Stimulated activated CD4-positive, alpha-beta T cell treated with anti-CD3 and anti-CD28 coated beads, Interleukin-2, amount 100 ng/mL, for 4 hours (primary cell): ENCODE results near the gene FKBP5.
"Not testable (repeated sequence)": the region's sequence is repeated elsewhere in the genome, so short reads cannot be mapped to it uniquely, and the experiment has no call there.

Experiments used
- DNase-seq: peaks from one replicate; pipeline ENCODE4 v3.0.0-alpha.2; 2020; ENCODE audit warnings: low read depth

FKBP5 gene

GRCh38 chr6:35583893-35584688 is 104.6 kb downstream of the FKBP5 start:
- peak; percentile 69 for DNase-seq

DNA sequence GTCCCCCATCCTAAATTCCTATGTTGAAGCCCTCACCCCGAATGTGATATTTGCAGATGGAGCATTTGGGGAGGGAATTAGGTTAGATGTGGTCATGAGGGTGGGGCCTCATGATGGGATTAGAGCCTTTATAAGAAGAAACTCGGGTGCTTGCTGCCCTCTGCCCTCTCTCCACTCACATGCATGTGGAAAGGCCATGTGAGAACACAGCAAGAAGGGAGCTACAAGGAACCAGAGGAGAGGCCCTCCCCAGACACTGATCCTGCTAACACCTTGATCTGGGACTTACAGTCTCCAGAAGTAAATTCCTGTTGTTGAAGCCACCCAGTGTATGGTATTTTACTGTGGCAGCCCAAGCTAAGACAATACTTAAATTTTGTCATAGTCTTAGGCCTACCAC is 106.4 kb downstream of the FKBP5 start:
- no peak for DNase-seq

DNA sequence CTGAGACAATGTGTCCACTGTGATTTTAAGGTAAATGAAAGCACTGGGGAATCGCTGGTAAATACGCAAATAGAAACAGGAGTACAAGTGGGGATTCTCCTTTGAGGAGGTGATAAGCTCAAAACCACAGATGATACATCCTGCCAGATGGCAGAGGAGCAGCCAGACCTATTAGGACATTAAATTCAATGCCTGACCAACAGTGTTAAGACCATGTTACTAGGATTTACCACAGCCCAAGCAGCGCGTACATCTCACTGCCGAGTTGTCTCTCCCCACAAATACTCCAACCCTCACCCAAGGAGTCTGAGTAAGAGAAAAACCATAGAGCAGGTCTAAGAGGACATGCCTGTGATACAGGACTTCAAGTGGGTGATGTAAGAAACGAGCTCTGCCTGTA is 107.1 kb downstream of the FKBP5 start:
- no peak for DNase-seq

DNA sequence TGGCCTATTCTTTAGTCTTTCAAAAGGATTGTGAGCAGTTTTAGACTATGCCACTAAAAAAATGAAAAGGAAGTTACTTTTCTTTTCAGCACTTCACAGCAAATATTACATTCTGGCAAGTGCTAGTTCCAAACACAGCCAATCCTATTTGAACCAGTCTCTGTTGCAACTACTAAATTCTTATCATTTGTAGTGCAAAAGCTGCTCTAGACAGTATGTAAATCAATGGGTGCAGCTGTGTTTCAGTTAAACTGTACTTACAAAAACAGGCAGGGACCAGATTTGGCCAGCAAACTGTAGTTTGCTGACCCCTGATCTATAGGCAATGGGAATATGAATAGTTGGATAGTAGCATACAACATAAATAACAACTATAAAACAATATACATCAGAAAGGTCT is 107.9 kb downstream of the FKBP5 start:
- no peak for DNase-seq

DNA sequence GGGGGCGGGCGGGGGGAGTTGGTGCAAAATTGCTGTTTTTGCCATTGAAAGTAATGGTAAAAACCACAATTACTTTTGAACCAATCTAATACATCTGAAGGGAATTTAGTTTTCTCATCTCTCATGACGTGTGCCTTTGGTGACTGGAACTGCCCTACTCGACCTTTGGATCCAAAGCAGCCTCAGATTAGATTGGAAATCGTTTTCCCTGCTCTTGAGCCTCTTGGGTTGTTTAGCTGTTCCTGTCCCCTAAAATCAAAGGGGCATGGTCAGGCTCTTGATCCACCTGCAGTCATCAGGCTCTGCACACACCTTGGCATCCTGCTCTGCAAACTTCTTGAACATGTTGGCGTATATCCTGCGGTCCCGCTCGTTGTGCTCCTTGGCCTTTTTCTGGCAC is 112.0 kb downstream of the FKBP5 start:
- DNase-seq, result no peak

DNA sequence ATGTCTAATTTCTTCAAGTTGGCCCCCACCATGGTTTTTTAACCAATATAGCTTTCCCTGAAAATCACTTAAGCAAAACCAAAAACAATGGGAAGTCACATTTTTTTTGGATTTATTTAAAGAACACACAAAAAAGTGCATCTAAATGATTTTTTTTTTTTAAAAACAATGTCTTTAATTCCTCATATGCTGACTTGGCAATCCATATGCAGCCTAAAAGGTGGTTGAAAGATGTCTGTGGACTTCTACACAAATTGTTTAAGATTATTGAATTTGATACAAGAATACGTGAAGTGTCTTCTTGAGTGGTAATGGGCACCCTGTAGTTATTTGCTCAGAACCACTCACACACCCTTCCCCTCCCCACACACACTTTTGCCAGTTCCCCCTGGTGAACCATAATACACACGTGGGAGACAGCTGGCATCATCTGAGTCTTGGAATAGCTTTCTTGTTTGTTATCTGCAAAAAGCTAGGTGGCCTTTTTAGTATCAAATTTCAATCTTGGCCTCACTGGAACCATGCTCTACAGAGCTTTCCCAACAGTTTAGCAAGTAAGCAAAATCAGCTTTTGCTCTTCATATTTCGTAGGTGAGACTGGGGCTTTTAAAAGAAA is 115.1 kb downstream of the FKBP5 start:
- DNase-seq, result no peak

- not testable (repeated sequence) for DNase-seq
These were observed 117.8 kb downstream of the FKBP5 start for GRCh38 chr6:35570885-35571330.

- no peak for DNase-seq
These were observed 119.7 kb downstream of the FKBP5 start for GRCh38 chr6:35569011-35569461.

DNA sequence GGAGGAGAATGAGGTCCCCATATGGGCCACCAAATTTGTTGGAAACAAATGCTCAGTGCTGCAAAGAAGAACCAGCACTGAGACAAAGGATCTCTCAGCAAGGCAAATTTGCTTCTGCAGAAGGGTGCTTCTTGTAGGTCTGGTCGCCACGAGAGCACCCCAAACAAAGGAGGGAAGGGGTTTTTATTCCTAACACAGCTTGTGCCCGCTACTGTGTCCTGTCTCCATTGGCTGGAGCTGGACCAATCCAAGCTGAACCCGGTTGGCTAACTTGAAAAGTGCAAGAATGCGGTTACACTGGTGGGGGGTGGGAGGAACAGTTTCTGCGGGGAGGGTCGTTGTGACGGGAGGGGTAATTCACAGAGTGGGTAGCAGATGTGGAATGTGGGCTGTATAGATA is 121.9 kb downstream of the FKBP5 start:
- no peak for DNase-seq

GRCh38 chr6:35564733-35565132 is 124.0 kb downstream of the FKBP5 start:
- no peak for DNase-seq

DNA sequence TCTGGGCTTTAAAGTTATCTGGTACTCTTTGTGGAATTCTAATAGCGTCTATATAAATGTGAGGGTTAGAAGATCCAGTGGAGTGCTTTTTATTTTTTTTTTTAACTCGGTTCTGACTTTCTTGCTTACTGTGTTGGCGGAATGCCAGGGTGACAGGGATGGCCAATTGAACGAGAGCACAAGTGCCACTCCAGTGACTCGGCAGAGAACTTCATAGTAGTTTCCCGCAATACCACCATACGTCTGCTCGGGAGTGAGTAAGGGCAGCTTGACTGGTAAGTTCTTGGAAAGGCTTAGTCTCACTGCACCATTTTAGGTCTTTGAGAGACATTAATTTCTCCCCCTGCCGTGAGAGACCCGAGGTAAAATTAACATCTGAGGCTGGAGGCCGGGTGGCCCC is 126.7 kb downstream of the FKBP5 start:
- no peak for DNase-seq

- no peak for DNase-seq
These were observed 127.6 kb downstream of the FKBP5 start for GRCh38 chr6:35561113-35561512.

GRCh38 chr6:35558571-35558970 is 130.1 kb downstream of the FKBP5 start:
- no peak for DNase-seq

GRCh38 chr6:35557239-35557638 is 131.5 kb downstream of the FKBP5 start:
- no peak for DNase-seq

- DNase-seq, result no peak
These were observed 133.9 kb downstream of the FKBP5 start for GRCh38 chr6:35554811-35555210.

DNA sequence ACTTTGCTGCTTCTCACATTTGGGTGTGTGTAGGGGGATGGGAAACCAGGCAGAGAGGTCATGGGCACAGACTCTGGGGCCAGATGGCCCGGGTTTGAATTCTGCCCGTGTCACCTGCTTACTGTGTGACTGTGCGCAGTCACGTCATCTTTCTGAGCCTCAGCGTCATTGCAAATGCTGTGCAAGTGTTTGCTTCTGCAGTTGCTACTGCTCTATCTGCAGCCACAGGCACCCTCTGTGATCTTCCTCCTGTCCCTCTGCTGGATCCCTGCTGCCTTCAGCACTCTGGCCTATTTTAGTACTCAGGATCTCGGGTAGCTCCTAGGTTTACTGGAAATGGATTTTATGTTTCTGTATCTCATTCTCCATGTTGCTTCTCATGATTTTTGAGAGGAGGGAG is 135.4 kb downstream of the FKBP5 start:
- no peak for DNase-seq

DNA sequence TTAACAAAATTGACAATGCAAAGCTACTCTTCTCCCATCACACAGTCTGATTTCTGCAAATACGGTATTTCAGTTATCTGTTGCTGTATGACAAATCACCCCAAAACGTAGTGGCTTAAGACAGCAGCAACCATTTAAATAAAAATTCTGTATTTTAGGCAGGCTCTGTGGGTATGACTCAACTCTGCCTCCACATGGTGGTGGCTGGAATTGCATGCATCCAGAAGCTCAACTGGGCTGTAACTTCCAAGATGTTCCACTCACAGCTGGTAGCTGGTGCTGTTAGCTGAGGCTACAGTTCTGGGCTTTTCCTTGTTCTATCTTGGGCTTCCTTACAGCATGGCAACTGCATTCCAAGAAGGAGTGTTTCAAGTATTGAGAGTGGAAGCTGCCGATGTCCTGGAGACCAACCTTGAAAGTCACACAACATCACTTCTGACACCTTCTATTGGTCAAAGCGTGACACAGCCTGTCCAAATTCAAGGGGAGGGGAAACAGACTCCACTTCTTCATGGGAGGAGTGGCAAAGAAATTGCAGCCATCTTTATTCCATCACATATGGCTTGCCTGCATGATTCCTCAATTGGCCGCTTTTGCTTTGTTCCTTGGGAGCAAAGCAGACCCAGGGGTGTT is 136.3 kb downstream of the FKBP5 start:
- peak; percentile 36 for DNase-seq

DNA sequence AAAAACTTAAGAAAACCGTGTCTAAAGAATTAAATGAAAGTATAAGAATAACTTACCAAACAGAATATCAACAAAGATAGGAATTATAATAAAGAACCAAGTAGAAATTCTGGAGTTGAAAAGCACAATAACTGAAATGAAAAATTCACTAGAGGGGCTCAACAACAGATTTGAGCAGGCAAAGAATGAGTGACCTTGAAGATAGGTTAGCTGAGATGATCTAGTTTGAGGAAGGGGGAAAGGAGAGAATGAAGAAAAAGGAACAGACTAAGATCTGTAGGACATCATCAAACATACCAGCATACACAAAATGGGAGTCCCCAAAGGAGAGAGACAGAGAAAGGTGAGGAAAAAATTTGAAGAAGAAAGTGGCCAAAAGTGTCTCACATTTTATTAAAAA is 138.3 kb downstream of the FKBP5 start:
- DNase-seq, result no peak

GRCh38 chr6:35547676-35548075 is 141.0 kb downstream of the FKBP5 start:
- no peak for DNase-seq

GRCh38 chr6:35544769-35545361 is 143.8 kb downstream of the FKBP5 start:
- no peak for DNase-seq

GRCh38 chr6:35543459-35544193 is 145.1 kb downstream of the FKBP5 start:
- DNase-seq, result no peak

GRCh38 chr6:35541836-35542235 is 146.9 kb downstream of the FKBP5 start:
- DNase-seq, result no peak
